Ishikawa (cell line): ENCODE measurements around the gene TMEM51.

Experiments
- FOXM1 ChIP-seq: IDR thresholded peaks from 2 replicates; pipeline ENCODE4 v1.6.1; 2012; ENCODE audit warnings: low read depth, borderline replicate concordance
- TF ChIP-seq, protein P1 (sequence below): IDR thresholded peaks from 2 replicates; pipeline ENCODE4 v1.6.1; 2012

DNA sequence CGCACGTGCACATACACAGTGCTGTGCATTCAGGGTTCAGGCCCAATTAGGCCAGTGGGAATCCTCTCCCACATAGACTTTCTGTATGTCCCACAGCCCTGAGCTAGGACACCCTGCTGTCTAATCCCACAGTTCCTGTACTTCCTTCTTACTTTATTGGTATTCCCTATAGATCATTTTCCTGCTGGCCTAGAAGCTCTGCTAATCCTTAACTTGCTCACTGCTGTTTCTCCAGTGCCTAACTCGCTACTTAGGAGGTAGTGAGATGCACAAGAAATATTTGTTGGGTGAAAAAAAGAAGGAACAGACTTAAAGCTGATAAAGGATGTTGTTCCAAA, 59.4 kb downstream of the TMEM51 start:
- no peak for TF ChIP-seq FOXM1
- TF ChIP-seq, protein P1, sequence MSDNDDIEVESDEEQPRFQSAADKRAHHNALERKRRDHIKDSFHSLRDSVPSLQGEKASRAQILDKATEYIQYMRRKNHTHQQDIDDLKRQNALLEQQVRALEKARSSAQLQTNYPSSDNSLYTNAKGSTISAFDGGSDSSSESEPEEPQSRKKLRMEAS, result no peak
